Heart left ventricle (tissue), 16 donors: ENCODE measurements around the gene MYO18B. TPM values are rescaled to one million over a fixed set of nuclear protein-coding genes. Genes with fewer than 3 reads are reported as not detected.

Source experiments
- ATAC-seq, 4 donors: fragments of 200-7000 bp; cut with Tn5 transposase; one replicate each; pipeline ENCODE4 v1.9.1; 2020 to 2022; ENCODE audit warnings: moderate library complexity in 4 of 4, mild to moderate bottlenecking in 3 of 4, moderate number of reproducible peaks in 1 of 4
- DNase-seq, 5 donors: peaks; one replicate each; pipeline ENCODE4 v3.0.0-alpha.2; 2020
- H3K27ac ChIP-seq, 12 donors: fragments of 200-600 bp; sonication (generic) in 4 of 12; one replicate each; pipeline versions ENCODE4 v1.5.0 to v1.8.0; 2016 to 2022; ENCODE audit warnings: mild to moderate bottlenecking in 2 of 12
- H3K27me3 ChIP-seq, 9 donors: fragments of 200-600 bp; sonication (generic) in 2 of 9; one replicate each; pipeline versions ENCODE4 v1.5.1 to v1.8.0; 2016 to 2022; ENCODE audit warnings: mild to moderate bottlenecking in 3 of 9
- H3K36me3 ChIP-seq, 9 donors: fragments of 200-600 bp; sonication (generic) in 2 of 9; one replicate each; pipeline versions ENCODE4 v1.5.0 to v1.8.0; 2018 to 2022; ENCODE audit warnings: mild to moderate bottlenecking in 2 of 9
- H3K4me1 ChIP-seq, 12 donors: fragments of 200-600 bp; sonication (generic) in 4 of 12; one replicate each; pipeline versions ENCODE4 v1.5.0 to v1.8.0; 2016 to 2022; ENCODE audit warnings: mild to moderate bottlenecking in 3 of 12
- H3K4me3 ChIP-seq, 12 donors: fragments of 200-600 bp; sonication (generic) in 4 of 12; one replicate each; pipeline versions ENCODE4 v1.5.0 to v1.8.0; 2017 to 2022; ENCODE audit warnings: mild to moderate bottlenecking in 9 of 12, moderate library complexity in 4 of 12
- H3K9me3 ChIP-seq, 12 donors: fragments of 200-600 bp; sonication (generic) in 4 of 12; one replicate each; pipeline versions ENCODE4 v1.5.0 to v1.8.0; 2016 to 2022; ENCODE audit warnings: mild to moderate bottlenecking in 1 of 12
- CTCF ChIP-seq, 12 donors: fragments of 200-600 bp; sonication (generic) in 4 of 12; IDR thresholded peaks; one replicate each; pipeline versions ENCODE4 v1.5.0 to v1.8.0; 2018 to 2022; ENCODE audit warnings: antibody characterized with exemption in 12 of 12, mild to moderate bottlenecking in 5 of 12
- POLR2A ChIP-seq, 2 donors: fragments of 450-650 bp; IDR thresholded peaks; one replicate each; pipeline ENCODE4 v1.6.1; 2017; ENCODE audit warnings: antibody characterized with exemption in 2 of 2, mild to moderate bottlenecking in 2 of 2, moderate library complexity in 2 of 2
- WGBS, 4 donors: extraction: QIAGEN DNeasy Blood & Tissue Kit in 2 of 4; methylation state at CpG; one replicate each; pipeline versions ENCODE4 v1.1.5 to v1.1.7; 2013 to 2018; 5-methylcytosine and 5-hydroxymethylcytosine counted together
- intact Hi-C, 10 donors: fragments of 100-400 bp; cut with DNase I; formaldehyde crosslinking; loops; one replicate each; pipeline versions ENCODE4 v1.11.1 to v1.14.2; 2022
- polyA plus RNA-seq, 2 donors: library from polyadenylated mRNA; stranded (reverse); fragments of 200-250 nt; gene quantifications; one replicate each; pipeline ENCODE4 v1.2.3, GENCODE V29; 2013
- total RNA-seq, 9 donors: library from RNA; depleted of rRNA in 2 of 9; stranded (reverse); fragments of >200 nt in 2 of 9; fragmentation: NEBNext Ultra II Directional in 3 of 9; extraction: Animal tissue kit (Norgen Biotek cat#: 25700) in 3 of 9; gene quantifications; one replicate each; pipeline versions ENCODE4 v1.1.0 to v1.2.4, GENCODE V29; 2016 to 2023
- donor health status: ischemic (EF 13 %, LVEDD 7.1; RV severe dilation, severe dysfunction).
- donor health status: healthy with polysubstance abuse.
- donor health status: DM: no; HTN: yes; CAD: no.
- donor health status: DM: no; HTN: no; CAD: no.
- donor health status: ischemic (EF 25% LVEDD 6.9; RV normal size, moderate dysfunction).
- donor health status: ischemic (EF 25% LVEDD 5.7; RV mildly dilated, moderate dysfunction).
- donor health status: healthy.
- donor health status: DM: yes; HTN: yes; CAD: no.
- donor health status: ischemic (EF 35%, LVEDD 5.7; RV mildly dilated, moderate dysfunction).
- donor health status: nonischemic (EF 11% LVEDD 7.7; RV severe dilation, severe dysfunction).
- donor health status: DM: yes; HTN: yes; CAD: no.
- donor health status: PGD.
- donor health status: ischemic (EF 29% LVEDD 5.4; RV normal size, mild dysfunction).
- donor health status: nonischemic (EF 23%, LVEDD 6.1; RV moderate dilation, normal function).

Gene MYO18B
- total and polyA plus RNA-seq, 11 donors = 140 to 301 (median 193) TPM

- TF ChIP-seq POLR2A (IDR thresholded peaks at IDR 0.05) (no peak), CTCF (IDR thresholded peaks at IDR 0.05) (no peak)
- H3K9me3 ChIP-seq = no peaks in the 10 kb centered on the region
- intact Hi-C loops = no loop called here
- H3K36me3 ChIP-seq = peaks cover 0 to 66% (median 0%) of the 10 kb centered on the region in 9 donors
- no peak for DNase-seq
- no peaks in the 10 kb centered on the region for H3K27me3 ChIP-seq
- H3K4me3 ChIP-seq = no peak overlapping the region
- WGBS, 4 donors = 62 to 66% (median 64%) methylated on average over 5 of the region's 5 CpGs
- no peak for ATAC-seq
- H3K4me1 ChIP-seq = no peaks in the 10 kb centered on the region
- H3K27ac ChIP-seq = no peak overlapping the region
Observed at GRCh38 chr22:25929321-25929878, 187.4 kb downstream of the MYO18B start.

- TF ChIP-seq CTCF (IDR thresholded peaks at IDR 0.05) = no peak
- TF ChIP-seq POLR2A (IDR thresholded peaks at IDR 0.05) = no peak
- WGBS, 4 donors = 73 to 76% (median 75%) methylated on average over 4 of the region's 4 CpGs
- peaks cover 0 to 67% (median 0%) of the 10 kb centered on the region in 9 donors for H3K36me3 ChIP-seq
- H3K27me3 ChIP-seq = no peaks in the 10 kb centered on the region
- ATAC-seq = peak in 1 of 4 donors; percentile 6
- H3K4me1 ChIP-seq = no peaks in the 10 kb centered on the region
- no peak for DNase-seq
- no peaks in the 10 kb centered on the region for H3K9me3 ChIP-seq
- no peak overlapping the region for H3K4me3 ChIP-seq
- no peak overlapping the region for H3K27ac ChIP-seq
- intact Hi-C loops = no loop called here
Observed at GRCh38 chr22:25930083-25930482, 188.1 kb downstream of the MYO18B start.

GRCh38 chr22:25930788-25931310 is 188.9 kb downstream of the MYO18B start:
- 69 to 81% (median 76%) methylated on average over 7 of the region's 7 CpGs for WGBS, 4 donors
- Histone ChIP-seq H3K36me3 (peaks cover 0 to 64% (median 0%) of the 10 kb centered on the region in 9 donors), H3K4me1 (no peaks in the 10 kb centered on the region), H3K9me3 (no peaks in the 10 kb centered on the region), H3K27ac (no peak overlapping the region), H3K27me3 (no peaks in the 10 kb centered on the region), H3K4me3 (no peak overlapping the region)
- intact Hi-C loops = no loop called here
- no peak for TF ChIP-seq POLR2A (IDR thresholded peaks at IDR 0.05)
- no peak for TF ChIP-seq CTCF (IDR thresholded peaks at IDR 0.05)
- no peak for DNase-seq
- ATAC-seq = peak in 1 of 4 donors; percentile 16

- ATAC-seq (no peak), DNase-seq (no peak)
- no peak overlapping the region for H3K4me3 ChIP-seq
- intact Hi-C loops = no loop called here
- no peak overlapping the region for H3K27ac ChIP-seq
- peaks cover 0 to 75% (median 0%) of the 10 kb centered on the region in 9 donors for H3K36me3 ChIP-seq
- H3K4me1 ChIP-seq = no peaks in the 10 kb centered on the region
- H3K9me3 ChIP-seq = no peaks in the 10 kb centered on the region
- H3K27me3 ChIP-seq = no peaks in the 10 kb centered on the region
- WGBS, 4 donors = 84 to 88% (median 86%) methylated on average over 3 of the region's 3 CpGs
- TF ChIP-seq POLR2A (IDR thresholded peaks at IDR 0.05) (no peak), CTCF (IDR thresholded peaks at IDR 0.05) (no peak)
Observed at GRCh38 chr22:25933158-25933788, 191.3 kb downstream of the MYO18B start.
